Right ventricle myocardium superior (tissue), 1 donor: ENCODE data around the gene LHFPL3. TPM values are rescaled to one million over a fixed set of nuclear protein-coding genes. Genes with fewer than 3 reads are reported as not detected.

Experiments used
- ATAC-seq: fragments of 200-7000 bp; cut with Tn5 transposase; one replicate; pipeline ENCODE4 v1.9.1; 2020; ENCODE audit warnings: mild to moderate bottlenecking; ENCODE audit not compliant: poor library complexity
- DNase-seq: peaks from one replicate; pipeline ENCODE4 v3.0.0-alpha.2; 2020
- intact Hi-C: fragments of 100-400 bp; cut with DNase I; formaldehyde crosslinking; loops from one replicate; pipeline ENCODE4 v1.11.2; 2022
- total RNA-seq: library from RNA; stranded (reverse); fragmentation: NEBNext Ultra II Directional; extraction: Animal tissue kit (Norgen Biotek cat#: 25700); gene quantifications from one replicate; pipeline ENCODE4 v1.2.1, GENCODE V29; 2021
- donor health status: DM: no; HTN: yes; CAD: no; lungs with severe emphysema.

LHFPL3 gene
- total RNA-seq, 1 donor from 2014 or later = not detected

GRCh38 chr7:104767826-104768536 is 439.6 kb downstream of the LHFPL3 start:
- DNase-seq (no peak), ATAC-seq (no peak)
- intact Hi-C loops = no loop called here

GRCh38 chr7:104772405-104773345 is 444.3 kb downstream of the LHFPL3 start:
- intact Hi-C loops = no loop called here
- no peak for ATAC-seq
- DNase-seq = no peak

GRCh38 chr7:104773796-104774195 is 445.4 kb downstream of the LHFPL3 start:
- intact Hi-C loops = no loop called here
- ATAC-seq (no peak), DNase-seq (no peak)

GRCh38 chr7:104775531-104775930 is 447.1 kb downstream of the LHFPL3 start:
- intact Hi-C loops = no loop called here
- no peak for ATAC-seq
- no peak for DNase-seq

- DNase-seq = no peak
- no peak for ATAC-seq
- intact Hi-C loops = no loop called here
Measured at GRCh38 chr7:104777301-104777800, 448.9 kb downstream of the LHFPL3 start.

GRCh38 chr7:104779888-104780287 is 451.5 kb downstream of the LHFPL3 start:
- intact Hi-C loops = no loop called here
- DNase-seq = no peak
- no peak for ATAC-seq

- intact Hi-C loops = no loop called here
- DNase-seq (no peak), ATAC-seq (no peak)
Measured at GRCh38 chr7:104784686-104785085, 456.3 kb downstream of the LHFPL3 start.

GRCh38 chr7:104789780-104790179 is 461.4 kb downstream of the LHFPL3 start:
- DNase-seq (no peak), ATAC-seq (no peak)
- intact Hi-C loops = no loop called here

GRCh38 chr7:104790440-104790839 is 462.0 kb downstream of the LHFPL3 start:
- intact Hi-C loops = no loop called here
- ATAC-seq (no peak), DNase-seq (no peak)

- DNase-seq (no peak), ATAC-seq (no peak)
- intact Hi-C loops = no loop called here
Measured at GRCh38 chr7:104791080-104791479, 462.7 kb downstream of the LHFPL3 start.

GRCh38 chr7:104793066-104793465 is 464.7 kb downstream of the LHFPL3 start:
- intact Hi-C loops = no loop called here
- no peak for ATAC-seq
- no peak for DNase-seq

GRCh38 chr7:104794154-104794553 is 465.8 kb downstream of the LHFPL3 start:
- intact Hi-C loops = no loop called here
- ATAC-seq = no peak

GRCh38 chr7:104794589-104794988 is 466.2 kb downstream of the LHFPL3 start:
- no peak for DNase-seq

More at GRCh38 chr7:104794154-104794553, 465.8 kb downstream of the LHFPL3 start:
- DNase-seq = no peak

GRCh38 chr7:104795086-104795485 is 466.7 kb downstream of the LHFPL3 start:
- no peak for ATAC-seq
- intact Hi-C loops = no loop called here
- no peak for DNase-seq

More at GRCh38 chr7:104794589-104794988, 466.2 kb downstream of the LHFPL3 start:
- intact Hi-C loops = no loop called here
- ATAC-seq = no peak

- DNase-seq (no peak), ATAC-seq (no peak)
- intact Hi-C loops = no loop called here
Measured at GRCh38 chr7:104795616-104796398, 467.4 kb downstream of the LHFPL3 start.

- intact Hi-C loops = no loop called here
- DNase-seq = no peak
- no peak for ATAC-seq
Measured at GRCh38 chr7:104800307-104800706, 471.9 kb downstream of the LHFPL3 start.

GRCh38 chr7:104801022-104801421 is 472.6 kb downstream of the LHFPL3 start:
- ATAC-seq = no peak
- intact Hi-C loops = no loop called here
- no peak for DNase-seq

GRCh38 chr7:104803931-104804330 is 475.5 kb downstream of the LHFPL3 start:
- no peak for DNase-seq
- ATAC-seq = no peak
- intact Hi-C loops = no loop called here

- DNase-seq (no peak), ATAC-seq (no peak)
- intact Hi-C loops = no loop called here
Measured at GRCh38 chr7:104804696-104805095, 476.3 kb downstream of the LHFPL3 start.
